HG02970 (cell line): Measurements from ENCODE around the gene PHF12.
"Not testable (repeated sequence)": the region's sequence is repeated elsewhere in the genome, so short reads cannot be mapped to it uniquely, and the experiment has no call there.

Source experiments
- ATAC-seq: cut with Tn5 transposase; IDR thresholded peaks from one replicate; pipeline ENCODE4 v1.9.1; 2021; ENCODE audit warnings: mild to moderate bottlenecking, moderate library complexity, moderate number of reproducible peaks; ENCODE audit not compliant: unreplicated experiment, low FRiP score

PHF12 gene

GRCh38 chr17:28940675-28941074 is 10.6 kb downstream of the PHF12 start:
- ATAC-seq, result no peak

DNA sequence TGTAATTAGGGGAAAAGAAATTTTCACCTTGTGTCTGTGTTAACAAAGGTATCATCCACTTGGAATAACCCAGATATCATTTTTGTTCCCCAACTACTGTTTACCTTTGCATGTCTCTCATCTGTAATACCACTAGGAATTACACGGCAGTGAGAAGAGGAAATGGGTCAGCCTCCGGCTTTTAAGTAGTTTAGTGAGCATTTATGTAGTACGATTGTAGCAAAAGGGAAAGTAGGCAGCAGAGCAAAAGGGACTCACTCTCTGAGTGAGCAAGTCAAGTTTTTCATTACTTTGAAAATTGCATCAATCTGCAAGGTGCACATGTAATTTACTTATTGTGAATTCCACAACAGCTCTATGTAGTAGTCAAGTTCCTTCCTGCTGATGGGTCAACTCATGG is 11.2 kb downstream of the PHF12 start:
- ATAC-seq, result no peak

DNA sequence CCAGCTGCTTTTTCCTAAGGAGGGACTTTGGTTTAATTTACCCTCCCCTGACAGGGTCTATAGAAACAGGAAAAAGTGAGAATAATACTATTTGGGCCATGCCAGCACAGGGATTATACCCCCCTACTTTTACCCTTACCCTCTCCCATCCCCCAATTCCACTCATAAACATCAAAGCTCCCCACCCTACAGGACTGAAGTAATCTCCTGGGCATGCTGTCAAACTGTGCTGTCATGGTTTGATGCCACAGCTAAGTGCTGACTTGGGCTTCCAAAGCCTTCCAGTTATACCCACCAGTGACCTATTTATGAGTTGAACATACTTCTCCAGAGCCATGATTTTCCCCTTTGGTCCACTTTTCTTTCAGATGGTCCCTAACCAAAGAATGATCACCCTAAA is 12.8 kb downstream of the PHF12 start:
- ATAC-seq, result no peak

DNA sequence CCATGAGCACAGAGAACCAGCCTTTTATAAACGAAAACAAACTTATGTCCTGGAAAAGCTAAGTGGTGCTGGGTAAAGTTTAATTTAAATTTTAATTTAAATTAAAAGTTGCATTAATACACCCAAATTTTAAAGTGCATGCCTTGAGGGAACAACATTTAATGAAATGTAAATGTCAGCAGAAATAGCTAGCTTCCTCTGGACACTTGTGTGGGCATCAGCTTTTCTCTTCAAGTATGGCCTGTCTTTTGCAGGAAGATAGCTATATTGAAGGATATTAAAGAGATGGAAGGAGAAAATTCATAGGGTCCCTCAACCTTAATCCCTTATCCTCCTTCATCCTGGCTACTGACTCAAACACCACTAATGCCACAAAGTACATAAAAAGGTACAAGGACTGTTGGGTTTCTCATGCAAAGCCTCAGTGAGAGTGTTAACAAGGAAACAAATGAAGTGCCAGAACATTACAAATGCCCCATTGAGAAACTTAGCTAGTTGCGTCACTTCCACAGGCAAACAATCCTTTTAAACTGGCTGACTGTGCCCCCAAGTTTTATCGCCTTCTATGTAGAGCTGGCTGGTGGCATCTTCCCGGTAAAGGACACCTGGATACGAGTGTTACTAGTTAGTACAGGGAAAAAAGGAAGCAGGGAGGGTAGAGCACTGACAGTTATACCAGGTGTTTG is 14.1 kb downstream of the PHF12 start:
- ATAC-seq, result no peak

- ATAC-seq, result no peak
Measured at GRCh38 chr17:28935744-28936460, 15.4 kb downstream of the PHF12 start.

DNA sequence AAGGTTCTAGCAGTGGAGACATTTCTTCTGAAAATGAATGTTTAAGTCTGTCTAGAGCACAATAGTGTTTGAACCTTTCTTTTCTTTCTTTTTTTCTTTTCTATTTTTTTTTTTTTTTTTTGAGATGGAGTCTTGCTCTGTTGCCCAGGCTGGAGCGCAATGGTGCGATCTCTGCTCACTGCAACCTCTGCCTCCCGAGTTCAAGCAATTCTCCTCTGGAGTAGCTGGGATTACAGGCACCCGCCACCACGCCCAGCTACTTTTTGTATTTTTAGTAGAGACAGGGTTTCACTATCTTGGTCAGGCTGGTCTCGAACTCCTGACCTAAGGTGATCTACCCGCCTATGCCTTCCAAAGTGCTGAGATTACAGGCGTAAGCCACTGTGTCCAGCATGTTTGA is 16.8 kb downstream of the PHF12 start:
- ATAC-seq, result not testable (repeated sequence)

- no peak for ATAC-seq
Measured at GRCh38 chr17:28929787-28930186, 21.5 kb downstream of the PHF12 start.

DNA sequence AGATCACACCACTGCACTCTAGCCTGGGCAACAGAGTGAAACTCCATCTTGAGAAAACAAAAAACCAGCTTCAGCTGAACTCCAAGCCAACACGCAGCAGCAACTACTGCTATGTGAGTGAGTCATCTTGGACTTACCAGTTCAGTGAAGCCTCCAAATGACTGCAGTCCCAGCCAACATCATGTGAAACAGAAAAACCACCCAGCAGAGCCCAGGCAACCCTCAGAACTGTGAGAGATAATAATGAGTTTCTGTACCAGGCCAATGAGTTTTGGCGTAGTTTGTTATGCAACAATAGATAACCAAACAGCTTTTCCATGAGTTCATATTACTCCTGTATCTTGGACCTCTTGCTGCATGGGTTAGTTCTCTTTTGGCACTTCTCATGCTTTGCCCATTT is 23.3 kb downstream of the PHF12 start:
- ATAC-seq, result no peak

- ATAC-seq, result no peak
Measured at GRCh38 chr17:28926786-28927185, 24.5 kb downstream of the PHF12 start.

DNA sequence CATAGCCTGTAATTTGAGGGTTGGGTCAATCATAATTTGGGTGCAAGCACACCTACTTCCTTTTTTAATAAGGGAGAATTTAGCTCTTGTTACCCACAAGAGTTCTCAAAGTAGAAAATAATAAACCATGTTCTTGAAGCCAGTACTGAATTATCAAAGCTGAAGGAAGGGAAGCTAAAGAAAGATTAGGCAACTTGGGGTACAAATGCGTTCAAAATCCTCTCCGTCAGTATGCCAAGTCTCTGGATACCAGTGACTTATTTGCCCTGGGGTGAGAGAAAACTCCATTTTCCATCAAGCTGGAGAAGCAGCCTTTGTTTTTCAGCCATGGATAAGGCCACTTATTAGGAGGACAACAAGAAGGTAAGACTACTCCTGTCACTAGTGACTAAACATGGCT is 25.0 kb downstream of the PHF12 start:
- ATAC-seq, result no peak

DNA sequence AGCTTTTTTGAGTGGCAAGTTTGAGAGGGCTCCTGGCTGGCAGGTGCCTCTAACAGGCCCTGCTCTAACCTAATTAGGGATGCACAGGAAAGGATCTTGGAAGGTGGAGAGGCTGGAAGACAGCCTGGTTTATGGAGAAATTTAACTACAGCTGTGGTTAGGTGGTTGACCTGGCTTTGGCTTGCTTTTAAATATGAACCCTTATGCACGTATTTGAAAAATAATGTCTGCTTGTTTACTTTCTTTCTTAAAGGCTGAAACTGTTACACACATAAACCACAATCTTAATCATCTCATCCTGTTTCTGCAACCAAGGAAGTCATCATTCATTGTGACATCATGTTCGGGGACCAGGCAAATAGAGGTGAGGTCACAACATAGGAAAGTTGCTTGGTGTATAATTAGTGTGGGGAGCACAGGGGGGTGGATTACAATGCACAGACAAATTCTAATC is 25.4 kb downstream of the PHF12 start:
- no peak for ATAC-seq

- no peak for ATAC-seq
Measured at GRCh38 chr17:28920201-28920600, 31.1 kb downstream of the PHF12 start.

DNA sequence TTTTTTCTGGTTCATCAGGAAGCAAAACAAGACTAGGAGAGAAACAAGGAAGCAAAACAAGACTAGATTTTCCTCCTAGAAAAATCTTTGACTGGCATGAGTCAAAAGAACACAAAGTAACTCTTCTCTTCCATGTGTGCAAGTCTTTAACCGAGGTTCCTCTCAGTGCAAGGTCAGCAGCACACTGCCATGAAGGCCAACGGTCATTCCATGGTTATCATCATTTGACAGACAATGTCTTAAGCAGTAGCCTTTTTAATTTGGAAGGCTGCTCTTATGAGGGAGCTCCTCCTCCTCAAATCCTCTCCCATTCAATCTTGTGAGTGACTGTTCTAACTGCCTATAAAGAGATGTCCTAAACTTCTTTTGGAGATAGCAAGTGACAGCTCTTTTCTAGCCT is 33.0 kb downstream of the PHF12 start:
- no peak for ATAC-seq

- no peak for ATAC-seq
Measured at GRCh38 chr17:28917465-28917864, 33.9 kb downstream of the PHF12 start.

DNA sequence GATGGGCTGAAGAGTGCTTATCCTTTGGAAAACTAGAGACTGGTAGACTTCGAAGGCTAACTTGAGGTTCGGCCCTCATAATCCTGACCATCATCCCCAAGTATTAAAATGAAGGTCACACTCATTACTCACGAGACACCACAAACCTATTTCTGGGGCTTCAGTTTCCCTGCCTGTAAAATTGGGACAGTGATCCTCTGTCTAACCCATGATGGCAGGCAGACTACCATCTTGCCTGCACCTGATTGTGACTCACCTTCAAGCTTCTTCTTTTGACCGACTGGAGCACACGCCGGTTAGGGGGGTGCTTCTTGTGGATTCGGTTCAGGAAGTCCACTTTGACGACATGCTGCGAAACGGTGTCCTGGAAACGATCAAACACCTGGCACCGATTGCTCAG is 34.3 kb downstream of the PHF12 start:
- no peak for ATAC-seq

DNA sequence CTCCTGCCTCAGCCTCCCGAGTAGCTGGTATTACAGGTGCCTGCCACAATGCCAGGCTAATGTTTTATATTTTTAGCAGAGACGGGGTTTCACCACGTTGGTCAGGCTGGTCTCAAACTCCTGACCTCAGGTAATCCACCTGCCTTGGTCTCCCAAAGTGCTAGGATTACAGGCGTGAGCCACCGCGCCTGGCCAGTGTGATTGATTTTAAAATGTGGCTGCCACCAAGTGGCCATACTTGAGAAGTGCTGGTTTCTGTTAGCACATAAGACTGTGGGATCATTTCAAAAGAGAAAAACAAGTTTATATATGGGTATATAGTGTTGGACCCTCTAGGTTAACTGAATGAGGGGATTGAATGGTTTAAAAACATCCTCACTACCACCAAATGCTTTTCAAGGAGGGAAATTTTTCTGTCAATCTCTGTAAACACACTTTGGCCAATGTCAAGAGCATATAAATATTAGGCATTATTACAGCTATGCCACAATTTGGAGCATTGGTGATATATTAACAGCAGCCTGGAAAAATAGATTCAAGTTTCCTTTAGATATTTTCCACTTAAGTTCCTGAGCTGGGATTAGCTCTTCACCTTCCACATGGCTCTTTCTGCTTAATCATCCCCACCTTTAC is 34.9 kb downstream of the PHF12 start:
- ATAC-seq, result no peak

- no peak for ATAC-seq
Measured at GRCh38 chr17:28912938-28913333, 38.4 kb downstream of the PHF12 start.

GRCh38 chr17:28912281-28912937 is 38.9 kb downstream of the PHF12 start:
- no peak for ATAC-seq

DNA sequence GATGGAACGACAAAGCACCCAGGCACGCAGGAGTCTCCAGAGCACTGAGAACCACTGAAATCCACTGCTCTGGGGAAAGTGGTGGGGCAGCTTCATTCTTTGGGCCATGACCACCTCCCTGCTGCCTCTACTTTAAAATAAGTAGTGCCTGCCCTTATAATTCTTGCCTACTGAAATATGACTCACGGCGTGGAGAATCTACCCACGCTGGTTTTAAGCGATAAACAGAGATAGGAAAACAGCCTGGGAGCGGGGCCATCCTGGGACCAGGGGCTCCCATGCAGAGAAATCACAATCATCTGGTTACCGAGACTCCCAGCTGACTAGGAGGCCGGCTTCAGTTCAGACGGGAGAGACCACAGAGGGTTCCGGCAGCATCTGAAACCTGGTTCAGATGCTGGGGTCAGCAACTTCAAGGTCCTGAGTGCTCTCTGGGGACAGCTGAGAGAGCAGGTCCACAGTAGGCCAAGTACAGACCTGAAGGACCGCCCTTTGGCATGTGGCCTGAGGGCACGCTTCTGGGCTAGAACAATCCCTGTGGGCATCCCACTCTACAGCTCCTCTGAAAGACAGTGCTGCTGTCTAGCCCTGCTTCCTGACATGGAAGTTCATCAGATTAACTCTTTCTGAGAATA is 39.8 kb downstream of the PHF12 start:
- ATAC-seq, result no peak

- ATAC-seq, result no peak
Measured at GRCh38 chr17:28910534-28910933, 40.8 kb downstream of the PHF12 start.
